Fibroblast of gingiva (primary cell): Measurements from ENCODE around the gene HIVEP2.
A peak's percentile ranks its signal among the peaks of the same experiment; 100 is the strongest.

Source experiments
- DNase-seq: peaks from one replicate; pipeline ENCODE4 v3.0.0-alpha.2; 2011; ENCODE audit warnings: low read depth

The HIVEP2 gene

DNA sequence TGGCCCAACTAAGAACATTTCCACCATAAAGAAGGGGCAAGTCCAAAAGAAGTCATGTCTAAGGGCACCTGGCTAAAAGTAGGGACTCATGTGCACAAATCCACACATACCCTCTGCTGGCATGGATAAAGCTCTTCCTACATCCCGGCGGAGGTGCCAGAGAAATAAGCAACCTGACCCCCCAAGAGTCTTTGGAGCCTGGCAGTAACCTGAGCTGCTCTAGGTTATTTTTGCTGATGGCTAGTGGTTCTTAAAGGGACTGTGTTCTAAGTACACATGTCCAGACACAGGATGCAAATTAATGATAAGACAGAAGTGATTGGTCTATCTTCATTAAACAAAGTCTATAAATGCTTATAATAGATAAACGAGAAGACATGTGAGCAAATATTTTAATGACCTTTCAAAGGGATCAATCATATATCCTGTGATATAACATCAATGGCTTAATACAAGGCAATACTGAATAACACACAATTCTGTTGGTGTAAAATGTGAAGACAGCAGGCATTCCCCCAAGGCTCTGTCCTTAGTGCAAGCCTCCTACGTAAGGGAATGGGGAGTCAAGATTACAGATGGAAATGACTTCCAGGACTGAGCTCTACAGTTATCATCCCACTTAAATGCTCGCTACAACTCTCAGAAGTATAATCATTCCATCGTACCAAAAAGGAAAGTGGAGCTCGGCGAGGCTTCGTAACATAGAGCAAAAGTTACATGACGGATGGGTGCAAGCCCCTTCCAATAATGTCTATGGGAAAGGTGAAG is 52.5 kb downstream of the HIVEP2 start:
- DNase-seq, result no peak

DNA sequence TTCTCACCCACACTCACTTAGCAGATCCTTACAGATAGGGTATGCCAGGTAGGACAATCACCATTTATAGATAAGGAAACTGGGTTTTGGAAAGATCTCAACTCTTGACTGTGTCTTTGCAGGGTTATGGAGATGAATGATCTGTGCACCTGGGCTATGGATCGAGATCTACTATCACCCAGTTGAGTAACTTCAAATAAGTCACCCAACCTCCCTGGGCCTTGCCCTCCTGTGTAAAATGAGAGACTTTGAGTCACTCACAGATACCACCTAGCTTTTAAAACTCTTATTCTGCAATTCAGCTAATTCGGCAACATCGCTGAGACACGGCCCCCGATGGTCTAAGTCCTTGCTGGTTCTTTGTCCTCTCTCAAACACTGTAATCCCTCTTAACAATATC is 53.5 kb downstream of the HIVEP2 start:
- DNase-seq, result no peak

DNA sequence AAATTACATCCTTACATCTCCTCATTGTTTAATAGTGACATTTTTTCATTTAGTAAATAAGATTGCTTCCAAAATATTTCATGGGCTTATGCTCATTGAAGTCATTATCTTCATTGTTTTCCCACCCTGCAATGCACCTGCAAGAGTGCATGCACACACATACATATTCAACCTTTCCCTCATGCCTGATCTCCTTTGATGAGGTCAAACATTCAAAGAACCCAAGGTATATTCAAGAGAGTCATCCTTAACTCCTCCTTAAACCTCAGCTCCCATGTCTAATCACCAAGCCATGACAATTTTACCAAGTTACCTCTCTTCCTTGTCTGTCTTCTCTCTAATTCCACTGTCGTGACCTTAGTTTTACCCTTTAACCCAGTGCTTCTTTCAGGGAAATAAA is 56.5 kb downstream of the HIVEP2 start:
- no peak for DNase-seq

DNA sequence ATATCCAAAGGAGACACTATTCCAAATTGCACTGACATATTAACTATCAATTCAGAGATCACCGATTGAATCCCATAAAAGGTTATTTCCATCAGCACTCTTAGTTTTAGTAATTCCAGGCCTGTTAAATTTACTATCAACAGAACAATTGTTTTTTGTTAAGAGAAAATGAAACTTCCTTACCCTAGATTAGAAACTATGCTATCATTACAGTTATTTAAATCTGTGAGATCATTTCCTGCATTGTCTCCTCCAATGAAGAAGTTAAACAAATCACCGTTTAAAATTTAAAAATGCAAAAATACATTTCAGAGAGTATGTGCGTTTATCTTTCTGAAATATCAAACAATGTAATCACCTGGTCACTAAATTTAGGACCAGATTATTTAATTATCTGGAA is 57.5 kb downstream of the HIVEP2 start:
- no peak for DNase-seq

DNA sequence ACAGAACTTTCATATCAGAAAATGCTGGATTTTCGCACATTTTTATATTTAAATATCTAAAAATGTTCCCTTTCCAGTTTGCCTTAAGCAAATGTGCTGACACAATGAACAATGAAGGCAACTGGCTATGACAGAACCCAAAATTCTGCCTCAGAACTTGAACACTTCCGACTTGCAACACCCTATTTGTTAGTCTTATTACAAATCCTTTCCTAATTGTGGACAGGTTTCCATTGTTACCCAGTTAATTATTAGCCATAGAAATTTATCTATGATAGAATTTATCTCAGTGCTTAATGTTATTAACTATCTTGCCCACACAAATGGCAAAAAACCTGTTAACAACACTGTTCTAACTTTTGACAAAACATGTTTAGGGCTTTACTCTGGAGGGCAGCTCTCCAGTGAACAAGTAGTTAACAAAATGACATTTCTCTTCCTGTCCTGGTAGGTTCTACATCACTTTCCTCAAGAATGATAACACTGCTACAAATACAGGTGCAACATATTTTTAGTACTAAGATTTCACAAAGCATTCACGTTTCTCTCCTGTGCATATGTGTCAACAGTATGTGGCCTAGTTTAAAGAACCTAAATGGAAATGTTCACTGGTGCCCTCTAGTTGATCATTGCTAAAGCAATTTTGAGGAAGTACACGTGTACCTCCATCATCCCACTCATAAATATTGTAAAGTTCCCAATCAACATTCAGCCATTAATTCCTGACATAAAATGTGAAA is 58.4 kb downstream of the HIVEP2 start:
- DNase-seq, result peak; percentile 37

DNA sequence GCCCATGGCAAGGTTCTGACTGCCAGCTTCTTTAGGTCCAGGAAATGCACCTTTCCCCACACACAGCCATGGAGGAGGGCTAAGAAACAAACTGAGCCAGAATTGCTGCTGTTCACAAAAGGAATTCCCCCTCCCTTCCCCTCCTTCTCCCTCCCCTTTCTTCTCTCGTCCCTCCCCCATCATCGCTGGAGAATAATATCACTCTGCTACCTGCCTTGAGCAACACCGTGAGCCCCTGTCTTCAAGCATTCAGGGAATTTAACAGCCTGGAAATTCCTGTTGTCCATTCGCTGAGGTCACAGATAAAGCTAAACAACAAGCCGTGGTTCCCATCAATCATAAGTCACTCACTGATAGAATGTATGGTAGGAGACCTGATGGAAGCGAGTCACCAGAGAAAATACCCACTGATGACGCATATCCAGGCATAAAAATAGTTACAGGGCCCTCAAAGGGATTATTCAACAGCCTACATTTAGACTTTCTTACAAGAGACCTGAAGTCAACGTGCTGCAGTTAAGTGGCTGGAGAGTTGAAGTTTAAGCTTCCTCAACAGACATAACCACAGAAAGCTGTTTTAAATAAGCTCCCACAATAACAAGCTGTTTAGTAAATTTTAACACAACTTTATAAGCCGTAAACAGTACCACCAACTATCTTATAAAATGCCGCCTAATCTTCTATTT is 59.7 kb downstream of the HIVEP2 start:
- peak; percentile 77 for DNase-seq

DNA sequence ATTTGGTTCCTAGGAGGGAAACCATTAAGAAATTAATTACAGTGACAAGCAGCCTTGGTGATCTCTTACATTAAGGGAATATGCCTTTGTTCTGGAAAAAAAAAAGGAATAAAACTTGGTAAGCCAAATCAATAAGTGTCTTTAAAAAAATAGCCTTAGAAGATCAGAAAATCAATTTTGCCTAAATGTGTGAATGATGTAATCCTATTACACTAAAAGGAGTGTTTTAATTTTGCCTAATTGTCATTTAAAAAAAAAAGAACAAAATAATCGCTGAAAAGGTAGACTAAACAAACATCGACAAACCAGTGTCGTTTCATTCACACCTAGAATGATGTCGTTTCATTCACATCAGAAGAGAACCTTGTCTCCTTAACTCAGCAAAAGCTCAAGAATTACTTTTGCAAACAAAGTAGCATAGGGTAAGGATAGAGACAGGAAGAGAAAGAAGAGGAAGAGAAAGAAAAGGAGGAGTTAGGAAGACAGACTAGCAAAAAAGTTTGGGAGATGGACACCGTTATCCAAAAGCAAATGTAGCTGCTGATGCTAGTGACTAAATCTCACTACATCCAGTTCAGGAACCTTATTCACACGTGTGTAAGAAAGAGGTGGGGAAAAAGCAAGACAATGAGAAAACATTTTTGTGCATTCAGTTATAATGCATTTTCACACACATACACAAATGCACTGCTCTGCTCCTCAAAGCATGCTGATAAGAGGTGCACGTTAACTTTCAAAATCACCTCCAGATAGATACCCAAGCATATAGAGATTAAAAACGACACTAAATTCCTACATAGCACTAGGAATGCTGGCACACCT is 60.6 kb downstream of the HIVEP2 start:
- DNase-seq, result no peak

DNA sequence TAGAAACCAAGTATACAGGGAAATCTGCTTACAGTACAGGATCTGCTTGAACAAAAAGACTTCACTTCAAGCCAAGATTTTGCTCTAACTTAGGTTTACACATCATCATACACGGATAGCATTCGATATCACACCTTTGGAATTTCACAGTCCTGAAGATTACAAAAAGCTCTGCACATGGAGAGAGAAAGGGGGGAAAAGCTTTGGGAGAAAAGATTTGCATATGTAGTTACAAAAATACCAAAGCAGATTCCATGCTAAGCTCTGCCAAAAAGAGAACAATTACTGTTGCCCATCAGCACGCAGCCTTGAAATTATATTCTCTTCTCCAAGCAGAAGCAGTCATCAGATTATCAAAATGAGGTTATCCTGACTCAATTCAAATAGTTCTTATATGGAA is 62.0 kb downstream of the HIVEP2 start:
- DNase-seq, result no peak

DNA sequence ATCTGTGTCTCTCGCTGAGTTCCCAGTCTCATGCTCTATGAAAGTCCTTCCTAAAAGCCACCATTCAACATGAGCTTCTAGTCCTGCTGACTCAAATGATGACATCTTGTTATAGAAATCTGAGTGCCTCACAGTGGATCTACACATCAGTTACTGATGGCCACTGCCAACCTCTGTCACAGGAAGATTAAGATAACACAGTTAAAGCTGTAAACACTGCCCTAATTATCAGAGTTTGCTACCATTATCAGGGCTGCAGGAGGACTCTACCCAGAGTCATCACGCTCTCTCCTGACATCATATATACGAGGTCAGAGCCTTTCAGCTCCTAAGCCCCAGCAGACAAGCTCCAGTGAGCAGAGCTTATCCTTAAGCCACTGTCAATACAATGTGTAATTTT is 63.2 kb downstream of the HIVEP2 start:
- no peak for DNase-seq

DNA sequence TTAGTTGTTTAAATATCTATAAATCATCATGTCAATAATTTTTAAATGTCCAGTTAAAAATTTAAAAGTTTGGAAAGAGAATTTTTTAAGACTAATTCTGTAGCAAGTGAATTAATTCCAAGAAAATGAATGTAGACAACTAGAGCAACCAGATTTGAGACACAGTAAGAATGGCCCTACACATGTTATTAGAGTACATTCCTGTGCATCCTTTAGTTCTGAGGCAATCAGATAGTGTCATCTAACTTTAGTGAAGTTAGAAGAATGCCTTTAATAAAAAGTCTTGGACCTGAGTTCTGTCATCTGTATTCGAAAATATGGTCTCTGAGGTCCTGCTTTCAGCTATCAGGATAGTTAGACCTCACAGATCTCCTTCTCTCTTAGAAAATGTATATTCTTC is 63.7 kb downstream of the HIVEP2 start:
- no peak for DNase-seq

DNA sequence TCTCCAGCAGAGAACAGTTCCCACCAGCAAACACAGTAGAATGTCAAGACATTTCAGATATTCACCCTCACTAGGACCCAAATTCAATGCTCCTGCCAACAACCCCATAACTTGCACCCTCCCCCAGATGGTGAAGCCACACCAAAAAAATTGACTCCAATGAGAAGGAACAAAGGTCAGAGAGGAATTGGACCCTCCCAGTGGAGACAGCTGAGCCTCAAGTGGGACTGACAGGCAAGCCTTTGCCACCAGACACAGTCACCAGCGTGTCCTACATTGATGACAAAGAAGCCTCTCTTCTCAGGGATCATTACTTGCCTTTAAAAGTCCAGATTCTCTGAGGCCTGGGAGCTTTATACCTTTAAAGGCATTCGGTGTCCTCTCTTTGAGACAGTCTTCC is 64.8 kb downstream of the HIVEP2 start:
- no peak for DNase-seq

DNA sequence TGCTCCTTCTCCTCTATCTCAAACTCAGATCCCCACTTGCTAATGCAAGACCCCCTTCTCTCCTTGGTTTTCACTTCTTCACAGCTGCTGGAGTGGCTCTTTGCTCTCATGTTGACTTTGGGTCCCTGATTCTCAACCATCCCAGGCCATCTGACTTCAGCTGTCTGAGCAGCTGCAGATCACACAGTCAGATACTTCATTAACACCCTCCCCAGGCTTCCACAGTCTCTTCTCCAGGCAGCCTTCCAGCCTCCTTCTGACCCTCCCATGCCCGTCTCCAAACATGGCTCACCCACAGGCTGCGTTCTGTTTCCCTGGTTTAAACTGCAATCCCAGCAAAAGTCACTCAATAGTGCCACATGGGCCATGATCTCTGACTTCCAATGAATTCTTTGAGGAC is 65.4 kb downstream of the HIVEP2 start:
- no peak for DNase-seq

DNA sequence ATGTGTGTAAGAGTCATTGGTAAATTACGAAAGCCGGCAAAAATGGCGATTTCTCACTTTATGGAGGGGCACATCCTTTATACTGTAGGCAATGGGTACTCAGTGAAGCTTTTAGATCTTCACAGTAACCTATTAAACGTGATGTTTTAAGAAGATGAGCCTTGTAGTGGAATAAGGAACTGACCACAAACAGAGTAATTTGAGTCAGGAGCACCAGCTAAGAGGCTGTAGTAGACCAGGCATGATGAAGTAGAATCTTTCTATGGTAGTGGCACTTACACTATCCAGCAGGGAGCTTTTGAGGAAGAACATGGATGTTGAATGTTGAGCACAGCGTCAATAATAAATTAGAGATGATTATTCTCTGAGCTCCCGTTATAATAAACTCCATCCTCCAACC is 65.9 kb downstream of the HIVEP2 start:
- DNase-seq, result no peak

DNA sequence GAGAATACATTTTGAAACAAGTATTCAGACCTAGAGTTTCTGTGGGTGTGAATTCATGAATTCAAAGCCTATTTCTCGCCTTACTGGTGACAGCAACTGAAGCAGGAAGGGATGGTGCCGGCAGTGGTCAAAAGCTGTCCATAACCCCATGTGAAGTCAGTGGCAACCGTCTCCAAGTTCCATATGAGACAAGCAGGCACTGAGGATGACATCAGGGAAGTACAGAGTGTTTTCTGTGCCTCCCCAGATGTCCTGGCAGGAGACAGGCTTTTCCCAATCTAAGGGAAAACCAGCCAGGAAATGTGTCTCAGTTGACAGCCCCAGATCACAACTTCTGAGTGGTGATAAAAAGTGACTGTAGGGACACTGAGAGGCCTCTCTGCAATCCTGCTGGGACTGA is 66.6 kb downstream of the HIVEP2 start:
- no peak for DNase-seq

DNA sequence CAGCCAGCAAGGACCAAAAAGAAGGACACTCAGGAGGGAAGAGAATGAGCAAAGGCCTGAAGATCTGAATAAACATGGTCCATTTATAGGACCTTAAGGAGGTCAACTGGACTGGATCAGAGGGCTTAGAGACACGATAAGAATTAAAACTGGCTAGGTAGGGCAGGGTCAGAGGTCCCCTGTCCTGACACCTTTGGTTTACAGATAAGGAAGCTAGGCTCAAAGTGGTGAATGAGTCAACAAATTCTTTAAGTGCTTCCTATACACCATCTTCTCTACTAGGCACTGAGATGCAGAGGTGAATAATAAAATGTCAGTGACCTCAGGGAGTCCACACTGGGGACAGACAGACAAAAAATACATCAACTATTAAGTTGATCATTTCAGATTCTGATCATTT is 70.3 kb downstream of the HIVEP2 start:
- no peak for DNase-seq

DNA sequence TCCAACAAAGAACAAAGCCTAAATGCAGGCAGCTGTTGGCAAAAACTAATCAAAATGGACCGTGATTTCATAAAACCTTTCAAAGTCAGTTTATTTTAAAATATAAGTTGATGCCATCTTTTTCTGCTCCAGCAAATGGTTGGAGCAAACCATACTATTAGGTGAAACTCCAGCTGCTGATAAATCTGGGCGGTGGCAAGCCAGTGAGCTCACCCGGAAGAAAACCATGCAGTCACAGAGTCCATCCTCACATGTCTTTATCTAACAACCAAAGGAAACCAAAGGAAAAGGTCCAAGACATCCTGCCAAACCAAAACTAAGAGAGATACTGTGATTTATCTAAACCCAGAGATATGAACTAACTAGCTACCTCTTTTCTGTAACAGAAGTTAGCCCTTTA is 72.6 kb downstream of the HIVEP2 start:
- no peak for DNase-seq

DNA sequence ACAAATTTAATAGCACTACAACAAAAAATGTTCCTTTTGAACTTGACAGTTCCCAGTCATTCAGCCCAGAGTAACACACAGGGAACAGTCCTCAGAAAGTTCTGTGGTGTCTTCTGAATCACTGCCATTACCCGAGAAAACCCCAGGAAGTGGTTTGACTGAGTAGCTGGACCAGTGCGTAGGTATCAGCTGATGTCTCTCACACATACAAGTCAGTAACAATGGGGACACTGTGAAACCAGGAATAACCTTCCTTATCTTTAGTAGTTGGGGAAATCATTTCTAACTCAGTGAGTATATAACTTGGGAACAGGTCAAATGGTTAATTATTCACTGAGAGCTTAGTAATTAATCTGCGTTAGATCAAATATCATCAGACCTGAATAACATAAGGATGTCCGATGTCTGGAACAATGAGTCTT is 73.1 kb downstream of the HIVEP2 start:
- peak; percentile 59 for DNase-seq

DNA sequence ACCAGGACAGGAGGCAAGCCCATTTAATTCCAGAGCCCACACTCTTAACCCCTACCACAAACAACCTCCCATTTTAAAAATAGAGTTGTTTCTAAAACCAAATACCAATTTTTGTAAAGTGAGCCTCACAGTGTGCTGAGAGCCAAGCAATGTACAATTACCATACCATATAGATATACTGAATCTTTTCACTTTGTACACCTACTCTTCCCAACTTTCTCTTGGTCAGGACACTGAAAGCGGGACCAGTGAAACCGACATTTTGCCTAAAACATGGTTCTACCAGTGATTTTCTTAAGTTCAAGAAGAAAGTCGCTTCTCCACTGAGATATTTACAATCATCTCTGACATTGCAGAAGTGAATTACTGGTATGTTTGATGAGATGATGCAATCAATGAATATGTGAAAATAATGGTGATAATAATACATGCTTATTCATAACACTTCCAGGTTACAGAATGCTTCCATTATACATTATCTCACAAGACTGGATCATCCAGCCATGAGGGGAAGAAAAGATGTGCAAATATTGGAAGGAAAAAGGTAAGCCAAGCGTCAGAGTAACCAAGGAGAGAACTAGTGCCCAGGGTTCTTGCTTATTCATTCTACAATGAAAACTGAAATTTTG is 74.1 kb downstream of the HIVEP2 start:
- no peak for DNase-seq

DNA sequence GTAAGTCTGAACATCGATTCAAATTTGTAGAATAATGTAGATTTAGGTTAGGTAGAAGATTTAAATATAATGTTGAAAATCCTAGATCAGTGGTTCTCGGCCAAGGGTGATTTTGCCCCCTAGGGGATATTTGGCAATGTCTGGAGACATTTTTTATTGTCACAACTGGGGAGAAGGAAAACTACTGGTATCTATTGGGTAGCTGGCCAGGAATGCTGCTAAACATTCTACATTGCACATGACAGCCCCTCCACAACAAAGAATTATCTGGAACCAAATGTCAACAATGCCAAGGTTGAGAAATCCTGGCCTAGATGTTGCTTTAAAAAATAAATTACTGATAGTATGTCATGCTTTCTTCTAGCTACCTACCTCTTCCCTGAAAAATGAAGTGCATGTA is 76.1 kb downstream of the HIVEP2 start:
- DNase-seq, result no peak

DNA sequence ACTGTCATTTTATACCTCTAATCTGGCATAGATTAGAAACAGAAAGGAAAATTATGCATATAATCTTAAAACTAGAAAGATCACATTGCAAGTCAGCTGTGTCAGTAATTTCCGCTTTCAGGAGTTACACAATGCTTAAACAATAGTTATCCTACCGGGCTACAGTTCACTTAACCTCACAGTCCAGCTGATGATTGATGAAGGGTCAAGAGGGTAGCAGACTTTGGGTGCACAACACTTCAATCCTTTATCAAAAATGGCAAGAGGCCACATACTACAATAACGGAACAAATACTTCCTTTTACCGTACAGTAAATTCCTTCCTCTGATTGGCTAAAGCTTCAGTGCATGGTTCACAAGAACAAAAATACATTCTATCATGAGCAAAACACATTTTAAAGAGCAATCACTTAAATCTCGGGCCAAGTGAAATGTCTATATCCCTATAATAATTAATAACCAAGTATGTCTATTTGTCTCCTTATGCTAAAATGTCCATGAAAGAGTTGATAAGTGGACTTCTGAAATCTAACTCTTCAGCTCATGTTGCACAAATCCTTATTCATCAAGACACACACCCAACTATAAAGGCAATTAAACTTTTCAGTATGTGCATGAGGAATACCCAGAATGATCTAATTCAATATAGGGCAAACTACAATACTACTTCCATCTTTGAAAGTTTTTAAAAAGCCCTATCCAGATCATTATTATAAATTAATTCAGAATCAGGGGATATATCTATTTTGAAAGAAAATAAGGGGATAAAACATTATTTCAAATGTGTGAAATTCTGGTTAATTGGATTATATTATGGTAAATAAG is 76.8 kb downstream of the HIVEP2 start:
- no peak for DNase-seq

DNA sequence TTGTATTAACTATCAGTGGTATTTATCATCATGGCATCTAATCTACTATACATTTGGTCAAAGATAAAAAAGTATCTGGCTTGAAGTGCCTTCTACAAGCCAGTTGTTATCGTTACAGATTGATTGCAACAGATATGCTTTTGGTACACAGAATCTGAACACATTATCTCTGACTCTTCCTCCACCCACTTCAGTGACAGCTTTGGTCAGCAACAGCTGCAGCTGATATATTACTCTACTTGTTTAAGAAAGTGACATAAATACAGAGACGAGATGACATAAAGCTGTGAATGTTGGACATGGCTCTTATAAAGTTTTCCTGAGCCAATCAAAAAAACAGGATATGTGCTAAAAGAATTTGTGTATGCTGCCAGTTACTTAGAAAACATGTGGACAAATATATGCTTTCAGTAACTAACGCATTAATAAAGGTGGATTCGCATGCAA is 77.6 kb downstream of the HIVEP2 start:
- DNase-seq, result no peak
